DMS153 treated with DMSO at 0.1 percent for 48 hours (cell line): Measurements from ENCODE around the gene ITPR2.
"Not testable (repeated sequence)": the region's sequence is repeated elsewhere in the genome, so short reads cannot be mapped to it uniquely, and the experiment has no call there.

ENCODE experiments used
- DNase-seq: peaks from one replicate; lab custom pipeline; 2025; ENCODE audit not compliant: unreplicated experiment; lab: John Stamatoyannopoulos, UW

Gene ITPR2

GRCh38 chr12:26469421-26470180 lies 363.4 kb downstream of the ITPR2 start:
- DNase-seq: no peak

- no peak for DNase-seq
Measured at GRCh38 chr12:26467351-26467750, 365.6 kb downstream of the ITPR2 start.

GRCh38 chr12:26466726-26467125 lies 366.3 kb downstream of the ITPR2 start:
- no peak for DNase-seq

GRCh38 chr12:26465419-26466097 lies 367.4 kb downstream of the ITPR2 start:
- DNase-seq: no peak

GRCh38 chr12:26461776-26462175 lies 371.2 kb downstream of the ITPR2 start:
- no peak for DNase-seq

- no peak for DNase-seq
Measured at GRCh38 chr12:26460361-26460760, 372.6 kb downstream of the ITPR2 start.

GRCh38 chr12:26455936-26456574 lies 376.9 kb downstream of the ITPR2 start:
- DNase-seq: no peak

- no peak for DNase-seq
Measured at GRCh38 chr12:26453246-26453645, 379.7 kb downstream of the ITPR2 start.

- DNase-seq: no peak
Measured at GRCh38 chr12:26452511-26452910, 380.5 kb downstream of the ITPR2 start.

- no peak for DNase-seq
Measured at GRCh38 chr12:26451763-26452162, 381.2 kb downstream of the ITPR2 start.

- no peak for DNase-seq
Measured at GRCh38 chr12:26445909-26446308, 387.1 kb downstream of the ITPR2 start.

GRCh38 chr12:26443309-26443708 lies 389.7 kb downstream of the ITPR2 start:
- DNase-seq: no peak

GRCh38 chr12:26441434-26441833 lies 391.6 kb downstream of the ITPR2 start:
- DNase-seq: no peak

GRCh38 chr12:26435069-26435404 lies 398.0 kb downstream of the ITPR2 start:
- DNase-seq: no peak

- DNase-seq: peak; percentile 45
Measured at GRCh38 chr12:26434299-26435068, 398.5 kb downstream of the ITPR2 start.

GRCh38 chr12:26433701-26434100 lies 399.3 kb downstream of the ITPR2 start:
- not testable (repeated sequence) for DNase-seq

GRCh38 chr12:26431211-26431610 lies 401.8 kb downstream of the ITPR2 start:
- DNase-seq: no peak

- not testable (repeated sequence) for DNase-seq
Measured at GRCh38 chr12:26430596-26430995, 402.4 kb downstream of the ITPR2 start.

GRCh38 chr12:26429070-26429691 lies 403.8 kb downstream of the ITPR2 start:
- DNase-seq: no peak

GRCh38 chr12:26428420-26428819 lies 404.6 kb downstream of the ITPR2 start:
- no peak for DNase-seq

GRCh38 chr12:26426652-26427051 lies 406.3 kb downstream of the ITPR2 start:
- no peak for DNase-seq
